Neural cell (in vitro differentiated cells): ENCODE measurements around the gene OCSTAMP. TPM values are rescaled to one million over a fixed set of nuclear protein-coding genes. Genes with fewer than 3 reads are reported as not detected.

Source experiments
- H2AFZ ChIP-seq: fragments of 200-600, 300-800 bp; sonication (generic), shearing (Covaris generic); 2 replicates; pipeline ENCODE4 v1.6.0; 2014; ENCODE audit warnings: low read depth, mild to moderate bottlenecking, antibody characterized with exemption, low read length, moderate library complexity
- H3F3A ChIP-seq: fragments of 200-600 bp; shearing (Covaris generic); 2 replicates; pipeline ENCODE4 v1.6.1; 2016; ENCODE audit warnings: mild to moderate bottlenecking, moderate library complexity, mixed read lengths, antibody characterized with exemption, low read length; ENCODE audit not compliant: insufficient read depth, poor library complexity, severe bottlenecking
- H3K27ac ChIP-seq: fragments of 200-600, 300-800 bp; sonication (generic), shearing (Covaris generic); 2 replicates; pipeline ENCODE4 v1.5.1; 2014; ENCODE audit warnings: mild to moderate bottlenecking, low read length, moderate library complexity
- H3K27me3 ChIP-seq: fragments of 300-800, 200-600 bp; sonication (generic), shearing (Covaris generic); 2 replicates; pipeline ENCODE4 v1.6.0; 2014; ENCODE audit warnings: mild to moderate bottlenecking, low read depth, low read length, moderate library complexity; ENCODE audit not compliant: insufficient read depth
- H3K36me3 ChIP-seq: fragments of 300-800, 200-600 bp; sonication (generic), shearing (Covaris generic); 2 replicates; pipeline ENCODE4 v1.5.1; 2014; ENCODE audit warnings: mild to moderate bottlenecking, antibody characterized with exemption, low read length, moderate library complexity; ENCODE audit not compliant: insufficient read depth
- H3K4me2 ChIP-seq: fragments of 300-800, 200-600 bp; sonication (generic), shearing (Covaris generic); 2 replicates; pipeline ENCODE4 v1.6.0; 2014; ENCODE audit warnings: mild to moderate bottlenecking, low read length
- H3K4me3 ChIP-seq: fragments of 300-800, 200-600 bp; sonication (generic), shearing (Covaris generic); 2 replicates; pipeline ENCODE4 v1.5.1; 2014; ENCODE audit warnings: mild to moderate bottlenecking, low read length, moderate library complexity
- H3K79me2 ChIP-seq: fragments of 200-600 bp; shearing (Covaris generic); replicated peaks from 2 replicates; pipeline ENCODE4 v1.6.0; 2014; ENCODE audit warnings: mild to moderate bottlenecking, low read length, moderate library complexity; ENCODE audit not compliant: insufficient read depth
- H3K9ac ChIP-seq: fragments of 300-800, 200-600 bp; sonication (generic), shearing (Covaris generic); 2 replicates; pipeline ENCODE4 v1.6.1; 2016; ENCODE audit warnings: mild to moderate bottlenecking, low read length, mixed read lengths
- H3K9me2 ChIP-seq: fragments of 200-600 bp; shearing (Covaris generic); 2 replicates; pipeline ENCODE4 v1.6.1; 2016; ENCODE audit warnings: mild to moderate bottlenecking, low read length, mixed read lengths; ENCODE audit not compliant: insufficient read depth
- H3K9me3 ChIP-seq: fragments of 200-600, 300-800 bp; sonication (generic), shearing (Covaris generic); 2 replicates; pipeline ENCODE4 v1.6.1; 2016; ENCODE audit warnings: mild to moderate bottlenecking, mixed run types, low read length, moderate library complexity, mixed read lengths
- H4K20me1 ChIP-seq: fragments of 200-600 bp; shearing (Covaris generic); 2 replicates; pipeline ENCODE4 v1.6.1; 2016; ENCODE audit warnings: mild to moderate bottlenecking, mixed run types; ENCODE audit not compliant: insufficient read depth
- EZH2 ChIP-seq: fragments of 200-600, 300-800 bp; shearing (Covaris generic), sonication (generic); IDR thresholded peaks from 2 replicates; pipeline ENCODE4 v1.6.1; 2014; ENCODE audit warnings: antibody characterized with exemption, low read length, borderline replicate concordance, mild to moderate bottlenecking; ENCODE audit not compliant: insufficient read depth, poor library complexity, severe bottlenecking
- MXI1 ChIP-seq: fragments of 450-650 bp; conservative IDR thresholded peaks from 2 replicates; pipeline ENCODE4 v1.6.1; 2014; ENCODE audit warnings: antibody characterized with exemption, mild to moderate bottlenecking; ENCODE audit not compliant: poor library complexity, severe bottlenecking
- POLR2AphosphoS5 ChIP-seq: IDR thresholded peaks from 2 replicates; pipeline ENCODE4 v1.6.1; 2012
- RAD21 ChIP-seq: fragments of 450-650 bp; conservative IDR thresholded peaks from 2 replicates; pipeline ENCODE4 v1.6.1; 2014; ENCODE audit warnings: antibody characterized with exemption, mild to moderate bottlenecking, moderate library complexity
- SMC3 ChIP-seq: fragments of 450-650 bp; conservative IDR thresholded peaks from 2 replicates; pipeline ENCODE4 v1.6.1; 2014; ENCODE audit warnings: antibody characterized with exemption, mild to moderate bottlenecking, moderate library complexity; ENCODE audit not compliant: poor library complexity
- polyA plus RNA-seq: library from polyadenylated mRNA; depleted of rRNA; stranded (reverse); fragments of >200 nt; gene quantifications from 2 replicates; pipeline ENCODE4 v1.2.3, GENCODE V29; 2014
- TF ChIP-seq, protein P1 (sequence below): IDR thresholded peaks from 2 replicates; pipeline ENCODE4 v1.6.1; 2012; ENCODE audit warnings: borderline replicate concordance
- TF ChIP-seq, protein P2 (sequence below): fragments of 450-650 bp; IDR thresholded peaks from 2 replicates; pipeline ENCODE4 v1.5.1; 2014; ENCODE audit warnings: antibody characterized with exemption, mild to moderate bottlenecking, moderate library complexity; ENCODE audit not compliant: poor library complexity, severe bottlenecking

Gene OCSTAMP
- polyA plus RNA-seq, 1 donor from 2014 or later = not detected

DNA sequence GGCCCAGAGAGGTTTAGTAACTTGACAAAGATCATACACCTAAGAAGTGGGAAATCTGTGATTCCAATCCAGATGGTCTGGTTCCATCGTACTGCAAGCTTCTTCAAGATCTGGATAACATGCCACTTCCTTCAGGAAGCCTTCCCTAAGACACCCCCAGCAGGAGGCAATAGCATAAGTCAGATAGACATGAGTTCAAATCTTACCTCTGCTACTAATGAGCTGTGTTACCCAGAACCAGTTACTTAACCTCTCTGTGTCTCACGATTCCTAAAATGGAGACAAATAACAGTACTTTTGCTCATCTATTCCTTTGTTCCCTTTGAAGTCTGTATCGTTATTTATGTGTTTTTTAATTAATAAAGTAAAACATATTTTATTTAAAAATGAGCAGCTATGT lies 22.3 kb upstream of the OCSTAMP start:
- no peak overlapping the region for H2AFZ ChIP-seq
- no peaks in the 10 kb centered on the region for H3F3A ChIP-seq
- TF ChIP-seq, protein P1, sequence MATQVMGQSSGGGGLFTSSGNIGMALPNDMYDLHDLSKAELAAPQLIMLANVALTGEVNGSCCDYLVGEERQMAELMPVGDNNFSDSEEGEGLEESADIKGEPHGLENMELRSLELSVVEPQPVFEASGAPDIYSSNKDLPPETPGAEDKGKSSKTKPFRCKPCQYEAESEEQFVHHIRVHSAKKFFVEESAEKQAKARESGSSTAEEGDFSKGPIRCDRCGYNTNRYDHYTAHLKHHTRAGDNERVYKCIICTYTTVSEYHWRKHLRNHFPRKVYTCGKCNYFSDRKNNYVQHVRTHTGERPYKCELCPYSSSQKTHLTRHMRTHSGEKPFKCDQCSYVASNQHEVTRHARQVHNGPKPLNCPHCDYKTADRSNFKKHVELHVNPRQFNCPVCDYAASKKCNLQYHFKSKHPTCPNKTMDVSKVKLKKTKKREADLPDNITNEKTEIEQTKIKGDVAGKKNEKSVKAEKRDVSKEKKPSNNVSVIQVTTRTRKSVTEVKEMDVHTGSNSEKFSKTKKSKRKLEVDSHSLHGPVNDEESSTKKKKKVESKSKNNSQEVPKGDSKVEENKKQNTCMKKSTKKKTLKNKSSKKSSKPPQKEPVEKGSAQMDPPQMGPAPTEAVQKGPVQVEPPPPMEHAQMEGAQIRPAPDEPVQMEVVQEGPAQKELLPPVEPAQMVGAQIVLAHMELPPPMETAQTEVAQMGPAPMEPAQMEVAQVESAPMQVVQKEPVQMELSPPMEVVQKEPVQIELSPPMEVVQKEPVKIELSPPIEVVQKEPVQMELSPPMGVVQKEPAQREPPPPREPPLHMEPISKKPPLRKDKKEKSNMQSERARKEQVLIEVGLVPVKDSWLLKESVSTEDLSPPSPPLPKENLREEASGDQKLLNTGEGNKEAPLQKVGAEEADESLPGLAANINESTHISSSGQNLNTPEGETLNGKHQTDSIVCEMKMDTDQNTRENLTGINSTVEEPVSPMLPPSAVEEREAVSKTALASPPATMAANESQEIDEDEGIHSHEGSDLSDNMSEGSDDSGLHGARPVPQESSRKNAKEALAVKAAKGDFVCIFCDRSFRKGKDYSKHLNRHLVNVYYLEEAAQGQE = no peak
- TF ChIP-seq, protein P2, sequence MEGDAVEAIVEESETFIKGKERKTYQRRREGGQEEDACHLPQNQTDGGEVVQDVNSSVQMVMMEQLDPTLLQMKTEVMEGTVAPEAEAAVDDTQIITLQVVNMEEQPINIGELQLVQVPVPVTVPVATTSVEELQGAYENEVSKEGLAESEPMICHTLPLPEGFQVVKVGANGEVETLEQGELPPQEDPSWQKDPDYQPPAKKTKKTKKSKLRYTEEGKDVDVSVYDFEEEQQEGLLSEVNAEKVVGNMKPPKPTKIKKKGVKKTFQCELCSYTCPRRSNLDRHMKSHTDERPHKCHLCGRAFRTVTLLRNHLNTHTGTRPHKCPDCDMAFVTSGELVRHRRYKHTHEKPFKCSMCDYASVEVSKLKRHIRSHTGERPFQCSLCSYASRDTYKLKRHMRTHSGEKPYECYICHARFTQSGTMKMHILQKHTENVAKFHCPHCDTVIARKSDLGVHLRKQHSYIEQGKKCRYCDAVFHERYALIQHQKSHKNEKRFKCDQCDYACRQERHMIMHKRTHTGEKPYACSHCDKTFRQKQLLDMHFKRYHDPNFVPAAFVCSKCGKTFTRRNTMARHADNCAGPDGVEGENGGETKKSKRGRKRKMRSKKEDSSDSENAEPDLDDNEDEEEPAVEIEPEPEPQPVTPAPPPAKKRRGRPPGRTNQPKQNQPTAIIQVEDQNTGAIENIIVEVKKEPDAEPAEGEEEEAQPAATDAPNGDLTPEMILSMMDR = no peak
- no peak for TF ChIP-seq SMC3
- no peaks in the 10 kb centered on the region for H3K36me3 ChIP-seq
- no peak overlapping the region for H3K27ac ChIP-seq
- H3K4me2 ChIP-seq = no peak overlapping the region
- no peaks in the 10 kb centered on the region for H4K20me1 ChIP-seq
- H3K79me2 ChIP-seq = no peaks in the 10 kb centered on the region
- H3K9me2 ChIP-seq = no peaks in the 10 kb centered on the region
- no peak overlapping the region for H3K9ac ChIP-seq
- H3K4me3 ChIP-seq = no peak overlapping the region
- no peaks in the 10 kb centered on the region for H3K9me3 ChIP-seq
- H3K27me3 ChIP-seq = no peaks in the 10 kb centered on the region

- Histone ChIP-seq H3K4me3 (no peak overlapping the region), H3K9ac (no peak overlapping the region), H3K27me3 (no peaks in the 10 kb centered on the region), H2AFZ (no peak overlapping the region), H3K4me2 (no peak overlapping the region), H3K9me3 (no peaks in the 10 kb centered on the region), H4K20me1 (no peaks in the 10 kb centered on the region), H3K27ac (no peak overlapping the region), H3K36me3 (no peaks in the 10 kb centered on the region), H3F3A (no peaks in the 10 kb centered on the region), H3K9me2 (no peaks in the 10 kb centered on the region), H3K79me2 (no peaks in the 10 kb centered on the region)
- no peak for TF ChIP-seq RAD21
- TF ChIP-seq, protein P2 = no peak
- no peak for TF ChIP-seq POLR2AphosphoS5
- no peak for TF ChIP-seq EZH2
Measured at GRCh38 chr20:46572153-46572552, 21.7 kb upstream of the OCSTAMP start.

- Histone ChIP-seq H3F3A (no peaks in the 10 kb centered on the region), H3K9ac (no peak overlapping the region), H3K36me3 (no peaks in the 10 kb centered on the region), H3K9me2 (no peaks in the 10 kb centered on the region), H3K27ac (no peak overlapping the region), H3K27me3 (no peaks in the 10 kb centered on the region), H3K9me3 (no peaks in the 10 kb centered on the region), H3K4me3 (no peak overlapping the region), H3K4me2 (no peak overlapping the region), H2AFZ (no peak overlapping the region), H3K79me2 (no peaks in the 10 kb centered on the region), H4K20me1 (no peaks in the 10 kb centered on the region)
- no peak for TF ChIP-seq MXI1
Measured at GRCh38 chr20:46571418-46571817, 21.0 kb upstream of the OCSTAMP start.
